ENCODE measurements around the gene TEX35.

TEX35 gene

DNA sequence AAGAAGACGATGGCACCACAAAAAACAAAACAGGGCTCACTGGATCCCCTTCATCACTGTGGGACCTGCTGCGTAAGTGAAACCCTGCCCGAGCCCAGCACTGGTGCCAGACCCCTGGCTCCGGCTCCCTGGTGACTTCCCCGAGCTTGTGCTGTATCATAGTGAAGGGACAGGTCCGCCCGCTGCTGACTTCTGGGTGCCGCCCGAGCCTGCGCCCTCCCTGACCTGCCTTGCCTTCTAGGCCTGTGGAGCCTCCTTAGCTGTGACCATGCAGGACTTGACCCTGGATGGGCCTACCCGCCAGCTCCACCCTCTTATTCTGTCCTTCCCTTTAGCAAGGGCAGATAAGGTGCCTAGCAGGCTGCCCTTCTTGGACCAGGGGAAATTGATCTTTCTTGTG, 7.9 kb downstream of the TEX35 start:
- TF ChIP-seq, protein P1, sequence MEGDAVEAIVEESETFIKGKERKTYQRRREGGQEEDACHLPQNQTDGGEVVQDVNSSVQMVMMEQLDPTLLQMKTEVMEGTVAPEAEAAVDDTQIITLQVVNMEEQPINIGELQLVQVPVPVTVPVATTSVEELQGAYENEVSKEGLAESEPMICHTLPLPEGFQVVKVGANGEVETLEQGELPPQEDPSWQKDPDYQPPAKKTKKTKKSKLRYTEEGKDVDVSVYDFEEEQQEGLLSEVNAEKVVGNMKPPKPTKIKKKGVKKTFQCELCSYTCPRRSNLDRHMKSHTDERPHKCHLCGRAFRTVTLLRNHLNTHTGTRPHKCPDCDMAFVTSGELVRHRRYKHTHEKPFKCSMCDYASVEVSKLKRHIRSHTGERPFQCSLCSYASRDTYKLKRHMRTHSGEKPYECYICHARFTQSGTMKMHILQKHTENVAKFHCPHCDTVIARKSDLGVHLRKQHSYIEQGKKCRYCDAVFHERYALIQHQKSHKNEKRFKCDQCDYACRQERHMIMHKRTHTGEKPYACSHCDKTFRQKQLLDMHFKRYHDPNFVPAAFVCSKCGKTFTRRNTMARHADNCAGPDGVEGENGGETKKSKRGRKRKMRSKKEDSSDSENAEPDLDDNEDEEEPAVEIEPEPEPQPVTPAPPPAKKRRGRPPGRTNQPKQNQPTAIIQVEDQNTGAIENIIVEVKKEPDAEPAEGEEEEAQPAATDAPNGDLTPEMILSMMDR (IDR thresholded peaks at IDR 0.05; ENCODE audit: borderline replicate concordance, control extremely low read depth, extremely low read depth, insufficient read depth, missing control alignments), result no peak
- DNase-seq (ENCODE audit: low spot score), result no peak
- in situ Hi-C loops (cut with MboI; ENCODE audit: low sequenced_read_pairs, unreplicated experiment), result no loop called here

DNA sequence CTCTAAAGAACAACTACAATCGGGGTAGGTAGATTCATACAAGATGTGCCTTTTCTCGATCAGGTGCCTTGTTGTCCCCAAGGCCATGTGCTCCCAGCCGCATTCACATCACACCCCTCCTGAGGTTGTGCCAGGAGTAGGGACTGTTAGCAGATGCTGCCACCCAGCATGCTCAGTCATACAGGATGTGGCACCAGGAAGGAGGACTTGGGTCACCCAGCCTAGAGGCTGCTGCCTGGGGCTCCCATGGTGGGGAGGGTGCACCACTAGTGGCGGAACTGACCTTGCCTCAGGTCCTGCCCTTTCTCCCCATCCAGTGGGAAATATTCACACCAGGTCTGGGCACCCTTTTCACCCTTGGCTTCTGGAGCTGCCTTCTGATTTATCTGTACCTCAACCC, 8.3 kb downstream of the TEX35 start:
- in situ Hi-C loops (cut with MboI; ENCODE audit: low sequenced_read_pairs, unreplicated experiment), result no loop called here
- TF ChIP-seq, protein P1 (IDR thresholded peaks at IDR 0.05; ENCODE audit: borderline replicate concordance, control extremely low read depth, extremely low read depth, insufficient read depth, missing control alignments), result no peak

DNA sequence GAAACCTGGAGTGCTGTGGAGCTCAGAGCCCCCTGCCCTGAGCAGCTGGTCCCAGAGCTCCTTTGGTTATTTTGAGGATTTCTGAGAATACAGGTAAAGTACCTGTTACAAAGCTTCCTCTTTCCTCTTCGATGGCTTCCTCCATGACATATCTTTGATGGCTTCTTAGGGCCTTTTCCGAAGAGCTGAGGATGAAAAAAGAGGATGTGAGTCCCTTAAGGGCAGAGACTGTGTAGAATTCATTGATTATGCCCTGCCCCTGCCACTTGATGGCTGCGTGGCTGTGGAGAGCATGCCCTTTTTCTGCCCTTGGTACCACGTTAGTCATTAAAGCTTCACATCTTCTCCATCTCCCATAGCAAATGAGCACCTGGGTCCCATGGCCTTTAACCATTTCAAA, 14.2 kb downstream of the TEX35 start:
- TF ChIP-seq, protein P1 (IDR thresholded peaks at IDR 0.05; ENCODE audit: borderline replicate concordance, control extremely low read depth, extremely low read depth, insufficient read depth, missing control alignments), result no peak
- DNase-seq (ENCODE audit: low spot score), result no peak
- in situ Hi-C loops (cut with MboI; ENCODE audit: low sequenced_read_pairs, unreplicated experiment), result loop anchor here (5.0 to 25.0 kb wide), 2 partner anchors 475 to 835 kb away; partner anchors contain the start of gene AXDND1

More for the DNA sequence above, 8.3 kb downstream of the TEX35 start:
- no peak for DNase-seq (ENCODE audit: low spot score)

DNA sequence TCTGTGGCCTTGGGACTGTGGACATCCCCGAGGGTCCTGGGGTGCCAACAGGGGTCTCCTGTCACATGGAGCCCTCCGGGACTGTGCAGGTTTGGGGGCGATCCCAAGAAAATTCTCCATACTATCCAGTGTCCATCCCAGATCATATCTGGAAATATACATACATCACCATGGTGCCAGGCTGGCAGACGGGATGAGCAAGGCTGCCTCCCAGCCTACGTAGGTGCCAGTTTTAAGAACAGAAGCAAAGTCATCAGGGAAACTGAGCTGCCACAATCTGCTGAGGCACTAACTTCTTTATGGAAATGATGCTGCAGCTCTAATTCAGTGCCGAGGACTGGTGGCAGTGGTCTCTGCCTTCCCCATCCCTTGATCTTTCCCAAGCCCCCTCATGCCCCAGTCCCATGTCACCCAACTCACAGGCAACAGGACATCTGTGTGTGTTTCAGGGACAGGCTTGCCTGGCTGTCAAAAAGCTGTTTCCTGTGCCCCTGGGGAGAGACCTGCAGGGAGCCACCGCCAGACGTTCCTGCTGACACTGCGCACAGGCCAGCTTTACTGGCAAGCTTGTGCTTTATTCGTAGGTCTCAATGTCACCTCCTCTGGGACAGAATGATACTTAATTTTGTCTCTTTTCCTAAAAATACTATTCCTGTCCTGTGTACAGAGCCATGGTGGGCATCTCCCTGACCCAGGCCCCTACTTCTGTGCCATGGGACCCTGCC, 15.5 kb downstream of the TEX35 start:
- in situ Hi-C loops (cut with MboI; ENCODE audit: low sequenced_read_pairs, unreplicated experiment), result loop anchor here (5.0 to 25.0 kb wide), 2 partner anchors 474 to 834 kb away; partner anchors contain the start of gene AXDND1
- no peak for DNase-seq (ENCODE audit: low spot score)
- TF ChIP-seq, protein P1 (IDR thresholded peaks at IDR 0.05; ENCODE audit: borderline replicate concordance, control extremely low read depth, extremely low read depth, insufficient read depth, missing control alignments), result no peak

DNA sequence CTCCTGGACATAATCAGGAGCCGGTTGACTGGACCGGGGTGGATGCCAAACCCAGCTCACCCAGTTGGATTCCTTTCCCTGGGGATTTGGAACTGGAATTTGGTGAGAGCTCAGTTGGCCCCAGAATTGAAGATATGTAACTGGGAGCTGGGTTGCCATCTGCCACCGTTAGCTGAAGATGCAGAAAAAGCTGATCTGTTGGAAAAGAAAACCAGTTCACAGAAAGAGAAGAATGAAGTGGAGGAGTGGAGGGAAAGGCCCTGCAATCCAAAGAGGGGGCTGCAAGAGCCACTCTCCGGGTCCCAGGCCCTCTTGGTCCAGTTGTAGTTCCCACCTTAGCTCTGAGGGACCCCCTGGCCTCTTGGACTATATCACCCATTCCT, 16.0 kb downstream of the TEX35 start:
- in situ Hi-C loops (cut with MboI; ENCODE audit: low sequenced_read_pairs, unreplicated experiment), result loop anchor here (5.0 to 25.0 kb wide), 2 partner anchors 473 to 833 kb away; partner anchors contain the start of gene AXDND1
- no peak for DNase-seq (ENCODE audit: low spot score)
- TF ChIP-seq, protein P1 (IDR thresholded peaks at IDR 0.05; ENCODE audit: borderline replicate concordance, control extremely low read depth, extremely low read depth, insufficient read depth, missing control alignments), result no peak

DNA sequence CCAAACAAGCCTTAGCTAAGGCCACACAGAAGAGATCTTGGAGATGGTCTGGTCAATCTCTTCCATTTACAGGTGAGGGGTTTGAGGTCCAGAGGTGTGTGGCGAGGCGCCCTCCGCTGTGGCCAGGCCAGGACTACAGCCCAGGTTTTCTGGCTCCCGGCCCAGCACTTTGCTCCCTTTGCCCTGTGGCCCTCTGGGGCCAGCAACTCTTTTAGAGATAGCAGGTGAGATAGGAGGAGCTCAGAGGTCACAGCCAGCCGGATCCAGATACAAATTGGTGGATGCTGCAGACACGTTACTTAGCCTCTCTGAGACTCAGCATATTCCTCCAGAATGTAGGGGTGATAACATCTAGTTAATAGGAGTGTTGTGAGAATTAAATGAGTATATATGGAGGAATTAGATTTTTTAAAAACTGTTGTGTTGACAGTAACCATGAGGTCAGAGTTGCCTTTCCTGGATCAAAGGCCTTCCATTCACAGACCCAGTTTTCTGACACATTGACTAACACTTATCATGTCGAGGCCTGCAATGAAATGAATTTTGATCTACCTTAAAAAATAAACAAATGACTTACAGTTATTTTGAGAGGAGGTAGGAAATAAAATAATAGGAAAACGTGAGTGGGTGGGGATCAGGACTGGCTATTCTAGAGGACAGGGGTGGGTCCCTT, 16.6 kb downstream of the TEX35 start:
- DNase-seq (ENCODE audit: low spot score), result no peak
- TF ChIP-seq, protein P1 (IDR thresholded peaks at IDR 0.05; ENCODE audit: borderline replicate concordance, control extremely low read depth, extremely low read depth, insufficient read depth, missing control alignments), result no peak

More for the DNA sequence above, 16.6 kb downstream of the TEX35 start:
- in situ Hi-C loops (cut with MboI; ENCODE audit: low sequenced_read_pairs, unreplicated experiment), result loop anchor here (5.0 to 25.0 kb wide), 3 partner anchors 225 to 833 kb away; partner anchors contain the start of gene AXDND1

Data from GM13976 (cell line).